Measurements from ENCODE around the gene FGF21. TPM values are rescaled to one million over a fixed set of nuclear protein-coding genes. Genes with fewer than 3 reads are reported as not detected.

The FGF21 gene
- polyA plus RNA-seq, 4 donors: not detected

DNA sequence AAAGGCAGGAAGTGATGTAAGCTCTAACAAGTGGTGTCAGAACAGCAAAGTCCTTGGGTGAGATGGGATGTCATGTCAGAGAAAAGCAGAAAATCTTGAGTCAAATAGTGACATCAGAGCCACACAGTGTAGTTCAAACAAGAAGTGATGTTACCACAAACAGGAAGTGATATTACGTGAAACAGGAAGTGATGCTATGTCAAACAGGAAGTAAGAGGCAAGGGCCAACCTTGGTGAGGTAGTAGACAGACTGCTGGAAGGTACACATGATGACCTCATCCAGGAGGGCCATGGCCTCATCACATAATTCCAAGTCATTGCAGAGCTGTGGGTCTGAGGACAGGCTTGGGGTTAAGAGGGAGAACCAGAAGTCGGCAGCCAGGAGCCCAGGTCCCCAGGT is 28.8 kb upstream of the FGF21 start:
- no peak for DNase-seq (ENCODE audit: low read depth in 4 of 4, low spot score in 3 of 4)

DNA sequence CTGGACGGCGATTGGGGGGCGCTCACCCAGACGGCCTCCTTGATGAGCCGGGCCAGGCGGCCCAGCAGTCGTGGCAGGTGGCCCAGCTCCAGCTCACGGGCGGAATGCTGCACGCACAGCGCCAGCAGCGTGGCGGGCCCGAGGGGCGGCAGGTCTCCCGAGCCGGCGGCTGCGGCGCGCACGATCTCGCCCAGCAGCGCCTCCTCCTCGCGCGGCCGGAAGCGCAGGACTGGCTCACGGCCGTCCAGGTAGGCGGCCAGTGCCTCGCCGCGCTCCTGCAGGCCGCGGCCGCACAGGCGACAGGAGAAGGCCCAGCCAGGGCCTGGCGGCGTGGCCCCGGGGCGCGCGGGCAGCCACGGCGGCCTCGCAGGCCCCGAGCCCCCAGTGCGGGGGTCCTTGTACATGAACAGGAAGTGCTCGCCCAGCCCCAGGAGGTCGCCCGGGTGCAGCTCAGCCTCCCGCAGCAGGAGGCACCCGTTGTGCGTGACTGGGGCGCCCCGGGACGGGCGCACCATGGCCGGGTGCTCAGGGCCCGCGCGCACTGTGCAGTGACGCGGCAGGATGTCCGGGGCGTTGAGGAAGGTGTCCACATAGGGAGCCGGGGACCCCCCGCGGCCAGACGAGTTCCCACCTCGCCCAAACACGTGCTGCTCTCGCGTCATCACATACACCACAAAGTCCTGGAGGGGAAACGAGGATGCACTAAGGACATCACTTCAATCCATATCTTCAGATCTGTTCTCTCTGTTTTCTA is 26.2 kb upstream of the FGF21 start:
- no peak for DNase-seq (ENCODE audit: low read depth in 4 of 4, low spot score in 3 of 4)

DNA sequence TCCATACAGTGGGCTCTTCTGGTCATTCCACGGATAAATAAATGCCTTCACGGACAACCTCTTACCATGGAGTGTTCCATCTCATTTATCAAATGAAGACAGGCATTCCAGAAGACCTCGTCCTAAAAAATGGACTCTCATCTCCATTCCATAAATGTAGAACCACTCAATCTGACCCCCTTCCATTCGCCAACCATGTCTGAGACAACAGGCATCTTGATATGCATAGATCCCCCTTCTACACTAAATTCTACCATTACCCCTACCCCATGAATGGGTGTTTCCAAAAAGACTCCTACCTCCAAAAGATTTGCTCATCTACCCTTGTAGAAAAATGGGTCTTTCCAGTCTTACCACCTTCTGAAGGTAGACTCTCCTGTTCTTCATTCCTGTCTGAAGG is 23.9 kb upstream of the FGF21 start:
- DNase-seq (ENCODE audit: low read depth in 4 of 4, low spot score in 3 of 4): no peak

DNA sequence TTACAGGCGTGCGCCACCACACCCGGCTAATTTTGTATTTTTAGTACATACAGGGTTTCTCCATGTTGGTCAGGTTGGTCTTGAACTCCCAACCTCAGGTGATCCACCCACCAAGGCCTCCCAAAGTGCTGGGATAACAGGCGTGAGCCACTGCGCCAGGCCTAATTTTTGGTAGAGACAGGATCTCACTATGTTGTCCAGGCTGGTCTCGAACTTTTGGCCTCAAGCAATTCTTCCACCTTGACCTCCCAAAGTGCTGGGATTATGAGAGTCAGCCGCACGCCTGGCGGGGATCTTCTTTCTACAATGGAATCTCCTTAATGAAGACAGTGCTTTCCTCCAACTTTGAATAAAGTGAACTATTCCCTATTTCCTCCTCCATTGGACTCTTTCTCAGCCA is 20.7 kb upstream of the FGF21 start:
- DNase-seq (ENCODE audit: low read depth in 4 of 4, low spot score in 3 of 4): no peak

DNA sequence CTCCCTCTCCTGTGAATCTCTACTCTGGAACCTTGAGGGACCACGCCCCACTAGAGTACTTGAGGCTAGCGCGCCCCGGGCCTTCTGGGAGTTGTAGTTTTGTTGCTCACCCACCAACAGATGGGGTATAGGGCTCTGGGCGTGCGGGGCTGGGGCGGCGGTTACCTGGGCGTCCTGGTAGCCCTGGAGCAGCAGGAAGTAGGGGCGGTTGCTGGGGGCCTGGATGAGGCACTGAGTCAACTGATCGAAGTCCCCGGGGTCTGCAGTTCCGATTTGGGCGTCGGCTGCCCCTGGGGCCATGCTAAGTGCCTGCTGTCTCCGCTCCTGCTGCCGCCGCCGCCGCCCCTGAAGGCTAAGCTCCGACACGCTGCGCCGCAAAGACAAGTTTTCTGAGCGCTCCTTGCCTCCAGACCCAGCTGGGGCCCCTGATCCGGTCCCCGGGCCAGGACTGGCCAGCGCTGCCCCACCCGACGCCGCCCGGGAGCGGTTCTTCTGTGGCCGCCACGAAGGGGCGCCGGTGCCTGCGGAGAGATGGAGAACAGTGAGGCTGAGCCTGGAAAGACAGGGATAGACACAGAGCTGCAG is 20.2 kb upstream of the FGF21 start:
- no peak for DNase-seq (ENCODE audit: low read depth in 4 of 4, low spot score in 3 of 4)

DNA sequence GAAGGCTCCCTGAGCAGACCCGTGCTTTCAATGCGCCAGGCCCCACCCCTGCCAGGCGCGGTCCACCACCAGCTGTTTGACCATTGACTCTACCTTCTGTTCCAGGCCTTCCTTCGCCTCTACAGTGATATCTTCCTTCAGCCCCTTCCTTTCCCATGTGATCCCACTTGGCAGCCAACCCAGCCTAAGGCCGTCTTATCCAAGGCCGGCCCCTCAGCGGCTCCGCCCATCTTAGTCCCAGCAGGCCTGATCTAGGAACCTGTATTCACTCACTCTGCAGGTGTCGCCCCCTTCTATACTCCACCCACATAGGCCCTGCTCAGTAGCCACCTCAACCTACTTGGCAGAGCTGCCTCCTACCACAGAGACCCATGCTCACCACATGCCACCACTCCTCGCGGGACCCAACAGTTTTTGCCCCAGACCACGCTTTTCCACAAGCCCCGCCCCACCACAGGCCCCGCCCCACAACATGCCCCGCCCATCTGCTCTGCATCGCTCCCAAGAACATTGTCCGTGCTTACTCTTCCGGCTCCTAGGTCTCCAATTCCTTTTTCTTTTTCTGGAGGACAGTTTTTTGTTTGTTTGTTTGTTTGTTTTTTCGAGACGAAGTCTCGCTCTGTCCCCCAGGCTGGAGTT is 17.8 kb upstream of the FGF21 start:
- DNase-seq (ENCODE audit: low read depth in 4 of 4, low spot score in 3 of 4): no peak

DNA sequence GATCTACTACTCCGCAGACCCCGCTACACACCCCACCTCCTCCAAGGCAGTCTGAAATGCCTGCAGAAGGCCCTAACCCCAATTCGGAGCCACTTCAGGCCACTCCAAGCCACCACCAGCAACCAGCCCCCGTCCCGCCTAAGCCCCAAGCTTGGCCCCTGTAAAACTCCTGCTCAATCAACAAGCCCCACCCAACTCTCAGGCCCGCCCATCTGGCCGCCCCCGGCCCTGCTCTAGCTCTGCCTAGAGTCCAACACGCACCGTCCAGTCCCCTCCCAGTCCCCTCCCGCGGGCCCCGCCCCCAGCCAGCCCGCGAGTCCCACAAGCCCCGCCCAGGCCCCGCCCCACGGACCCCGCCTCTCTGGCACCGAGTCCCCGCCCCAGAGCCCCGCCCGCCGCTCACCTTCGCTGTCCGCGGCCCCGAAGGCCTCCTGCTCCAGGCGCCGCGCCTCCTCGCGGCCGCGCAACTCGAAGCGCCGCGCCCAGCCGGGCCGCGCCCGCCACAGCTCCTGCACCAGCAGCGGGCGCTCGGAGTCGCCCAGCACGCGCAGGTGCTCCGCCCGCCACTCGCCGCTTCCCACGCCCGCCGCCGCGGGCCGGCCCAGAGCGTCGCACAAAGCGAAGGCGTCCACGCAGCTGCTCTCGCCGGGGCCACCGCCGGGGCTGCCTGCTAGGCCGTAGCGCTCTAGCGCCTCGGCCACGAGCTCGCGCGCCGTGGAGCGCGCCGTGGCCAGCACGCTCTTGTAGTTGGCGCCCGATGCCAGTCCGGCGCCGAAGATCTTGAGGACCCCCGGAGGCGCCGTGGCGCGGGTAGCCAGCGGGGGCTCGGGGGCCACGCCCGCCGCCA is 16.5 kb upstream of the FGF21 start:
- peak in 1 of 4 donors; percentile 83 for DNase-seq (ENCODE audit: low read depth in 4 of 4, low spot score in 3 of 4)

DNA sequence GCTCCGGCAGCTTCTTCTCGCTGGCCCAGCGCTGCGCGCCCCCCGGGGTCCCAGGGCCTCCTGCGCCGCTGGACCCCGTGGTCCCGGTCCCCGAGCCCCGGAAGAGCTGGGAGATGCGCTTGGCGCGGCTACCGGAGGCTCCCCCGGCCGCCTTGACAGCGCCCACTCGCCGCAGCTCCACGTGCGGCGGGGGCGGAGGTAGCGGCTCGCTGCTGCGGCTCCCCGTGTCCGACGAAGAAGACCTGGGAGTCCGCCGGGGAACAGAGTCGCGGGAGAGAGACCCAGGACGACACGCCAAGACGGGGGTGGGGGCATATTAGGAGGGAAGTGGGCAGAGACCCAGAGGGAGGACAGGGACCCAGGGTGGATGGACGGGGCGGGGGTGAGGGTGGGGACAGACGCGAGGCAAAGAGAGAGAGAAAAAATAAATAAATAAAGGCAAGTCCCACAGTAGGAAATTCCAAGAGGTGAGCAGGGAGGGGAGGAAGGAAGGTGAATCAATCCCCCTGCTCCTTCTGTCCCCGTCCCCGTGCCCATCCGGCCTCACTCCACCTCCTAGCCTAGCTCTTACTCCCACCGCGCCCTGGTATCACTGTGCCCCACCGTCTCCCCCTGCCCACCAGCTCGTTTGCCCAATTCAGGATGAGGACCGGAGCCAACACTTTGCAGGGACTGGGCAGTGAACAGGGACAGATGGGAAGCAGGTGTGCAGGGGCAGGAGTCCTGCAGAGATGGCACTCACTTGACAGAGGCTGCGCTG is 15.7 kb upstream of the FGF21 start:
- no peak for DNase-seq (ENCODE audit: low read depth in 4 of 4, low spot score in 3 of 4)

DNA sequence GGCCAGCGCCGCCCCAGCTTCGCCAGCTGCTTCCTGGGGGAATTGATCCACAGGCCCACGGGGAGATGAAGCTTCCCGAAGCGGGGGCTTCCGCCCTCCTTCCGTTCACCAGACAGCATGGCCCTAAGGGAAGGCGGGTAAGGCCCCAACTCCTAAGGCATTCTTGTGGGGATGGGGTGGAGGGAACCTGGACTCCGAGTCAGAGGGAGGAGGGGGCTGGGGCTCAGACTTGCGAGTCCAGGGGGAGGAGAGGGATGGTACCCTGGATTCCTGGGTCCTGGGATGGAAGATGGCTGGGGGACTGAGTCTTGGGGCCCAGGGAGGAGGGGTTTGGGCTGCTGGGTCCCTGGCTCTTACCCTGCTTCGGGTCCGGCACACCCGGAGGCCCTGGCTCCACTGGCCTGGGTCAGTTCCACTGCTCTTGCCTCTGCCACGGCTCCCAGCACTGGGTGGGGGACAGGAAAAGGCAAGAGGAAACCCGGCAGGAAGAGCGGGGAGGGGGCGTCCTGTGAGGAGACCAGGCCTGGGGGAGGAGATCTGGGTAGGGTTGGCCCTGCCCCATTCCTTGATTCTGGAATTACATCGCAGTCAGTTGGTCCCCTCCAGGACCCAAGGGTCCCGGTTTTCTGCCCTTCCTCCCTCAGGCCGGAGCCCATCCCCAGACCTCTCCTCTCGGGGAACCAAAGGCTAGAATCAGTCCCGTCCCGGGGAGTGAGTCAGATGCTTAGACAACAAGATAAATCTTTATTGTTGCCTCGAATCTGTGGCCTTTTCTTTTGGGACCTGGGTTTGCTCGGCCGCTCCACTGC is 15.0 kb upstream of the FGF21 start, which contains the start of gene RASIP1:
Gene RASIP1, minus strand, starts transcription at position 447 of the 809 bp plus-strand sequence. Its CDS starts 328 bp downstream, at position 119.
- DNase-seq (ENCODE audit: low read depth in 4 of 4, low spot score in 3 of 4): no peak

DNA sequence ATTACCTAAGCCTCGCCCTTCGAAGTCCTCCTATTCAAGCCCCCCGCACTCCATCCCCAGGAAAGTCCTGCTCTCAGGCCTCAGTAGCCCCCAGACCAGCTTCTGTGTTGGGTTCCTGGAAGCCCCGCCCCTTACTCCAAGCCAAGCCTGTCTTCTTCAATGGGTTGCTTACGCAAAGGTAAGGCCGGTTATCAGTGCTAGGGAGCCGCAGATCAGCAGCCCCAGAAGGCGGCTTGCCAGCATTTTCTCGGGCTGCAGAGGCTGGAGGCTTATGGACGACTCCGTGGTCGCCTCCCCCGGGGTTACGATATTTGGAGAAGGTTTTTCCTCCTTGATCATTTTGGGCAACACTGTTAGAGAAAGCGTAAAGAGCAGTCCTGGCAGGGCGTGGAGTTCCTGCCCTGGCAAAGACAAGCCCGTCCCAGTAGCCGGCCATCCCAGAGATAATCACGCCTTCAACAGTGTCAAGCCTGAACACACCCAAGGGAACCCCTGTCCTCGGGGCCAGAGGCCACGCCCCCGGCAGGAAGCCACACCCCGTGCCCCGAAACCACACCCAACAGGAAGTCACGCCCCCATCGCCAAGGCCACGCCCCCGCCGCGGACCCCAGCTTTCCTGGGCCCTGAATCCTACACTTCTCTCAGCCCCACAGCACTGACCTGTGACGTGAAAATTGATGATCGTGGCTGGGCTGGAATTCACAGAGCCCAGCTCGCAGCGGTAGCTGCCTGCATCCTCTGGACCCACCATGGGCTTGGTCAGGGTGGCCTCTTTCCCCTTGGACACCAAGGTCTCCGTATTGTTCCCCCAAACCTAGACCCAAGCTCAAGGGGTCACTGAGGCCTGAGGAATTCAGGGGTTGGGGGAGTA is 14.0 kb upstream of the FGF21 start:
- DNase-seq (ENCODE audit: low read depth in 4 of 4, low spot score in 3 of 4): no peak

DNA sequence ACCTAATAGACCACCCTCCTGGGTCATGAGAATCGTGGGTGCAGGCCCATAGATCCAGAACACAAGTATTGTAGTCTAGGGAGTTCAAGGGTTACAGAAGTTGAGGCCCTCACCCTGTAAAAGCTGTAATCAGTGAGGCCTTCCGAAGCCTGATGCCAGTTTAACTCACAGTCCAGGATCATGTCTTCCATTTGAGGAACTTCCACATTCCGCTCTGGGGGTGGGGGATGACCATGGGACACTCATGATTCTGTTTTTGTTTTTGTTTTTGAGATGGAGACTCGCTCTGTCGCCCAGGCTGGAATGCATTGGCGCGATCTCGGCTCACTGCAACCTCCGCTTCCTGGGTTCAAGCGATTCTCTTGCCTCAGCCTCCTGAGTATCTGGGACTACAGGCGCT is 13.2 kb upstream of the FGF21 start:
- no peak for DNase-seq (ENCODE audit: low read depth in 4 of 4, low spot score in 3 of 4)

DNA sequence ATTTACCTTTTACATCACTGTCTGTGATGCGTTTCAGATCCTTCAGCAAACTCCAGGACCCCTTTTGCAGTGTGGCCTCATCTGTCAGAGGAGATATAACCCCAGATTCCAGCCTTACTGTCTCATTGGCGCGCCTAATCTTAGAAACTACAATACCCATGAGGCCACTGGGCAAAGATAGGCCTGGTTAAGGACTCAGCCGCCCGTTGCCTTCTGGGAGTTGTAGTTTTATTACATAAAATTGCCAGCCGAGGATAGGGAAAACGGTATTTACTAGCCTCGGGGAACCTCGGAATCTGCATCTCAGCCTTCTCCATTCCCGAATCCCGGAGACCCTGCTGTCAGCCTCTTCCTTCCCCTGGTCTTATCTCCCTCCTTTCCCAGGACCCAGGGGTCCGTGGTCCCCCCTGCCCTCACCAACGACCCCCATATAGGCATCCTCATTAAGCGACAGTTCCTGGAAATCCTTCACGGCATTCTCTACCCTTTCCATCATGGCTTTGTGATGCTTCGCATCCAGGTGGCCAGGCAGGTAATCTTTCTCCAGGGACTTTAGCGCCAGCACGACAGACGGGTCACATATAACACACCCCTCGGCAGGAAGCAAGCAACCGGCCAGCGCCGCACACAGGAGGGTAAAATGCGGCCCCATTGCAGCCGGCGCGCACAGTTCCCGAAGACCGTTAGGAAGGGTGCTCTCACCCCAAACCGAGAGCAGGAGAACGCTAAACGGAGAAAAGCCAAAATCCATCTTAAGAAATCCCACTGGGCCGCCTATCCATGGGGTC is 9.9 kb upstream of the FGF21 start:
- DNase-seq (ENCODE audit: low read depth in 4 of 4, low spot score in 3 of 4): no peak

DNA sequence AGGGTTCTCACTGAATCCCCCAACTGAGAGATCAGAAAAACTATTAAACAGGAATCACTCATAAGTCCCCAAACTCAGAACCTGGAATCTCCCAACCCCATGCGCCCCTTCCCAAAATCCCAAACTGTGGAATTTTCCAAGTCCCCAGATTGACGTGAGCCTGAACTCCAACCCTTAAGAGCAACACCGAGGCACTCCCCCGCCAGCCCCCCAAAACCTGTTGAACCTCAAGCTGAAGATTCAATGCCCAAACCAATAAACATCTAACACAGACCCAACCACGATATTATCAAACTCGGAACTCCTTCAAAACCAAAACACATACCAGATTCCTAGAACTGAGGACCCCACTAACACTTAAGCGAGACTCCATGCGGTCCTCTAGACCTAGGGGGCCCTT is 9.2 kb upstream of the FGF21 start:
- DNase-seq (ENCODE audit: low read depth in 4 of 4, low spot score in 3 of 4): no peak

DNA sequence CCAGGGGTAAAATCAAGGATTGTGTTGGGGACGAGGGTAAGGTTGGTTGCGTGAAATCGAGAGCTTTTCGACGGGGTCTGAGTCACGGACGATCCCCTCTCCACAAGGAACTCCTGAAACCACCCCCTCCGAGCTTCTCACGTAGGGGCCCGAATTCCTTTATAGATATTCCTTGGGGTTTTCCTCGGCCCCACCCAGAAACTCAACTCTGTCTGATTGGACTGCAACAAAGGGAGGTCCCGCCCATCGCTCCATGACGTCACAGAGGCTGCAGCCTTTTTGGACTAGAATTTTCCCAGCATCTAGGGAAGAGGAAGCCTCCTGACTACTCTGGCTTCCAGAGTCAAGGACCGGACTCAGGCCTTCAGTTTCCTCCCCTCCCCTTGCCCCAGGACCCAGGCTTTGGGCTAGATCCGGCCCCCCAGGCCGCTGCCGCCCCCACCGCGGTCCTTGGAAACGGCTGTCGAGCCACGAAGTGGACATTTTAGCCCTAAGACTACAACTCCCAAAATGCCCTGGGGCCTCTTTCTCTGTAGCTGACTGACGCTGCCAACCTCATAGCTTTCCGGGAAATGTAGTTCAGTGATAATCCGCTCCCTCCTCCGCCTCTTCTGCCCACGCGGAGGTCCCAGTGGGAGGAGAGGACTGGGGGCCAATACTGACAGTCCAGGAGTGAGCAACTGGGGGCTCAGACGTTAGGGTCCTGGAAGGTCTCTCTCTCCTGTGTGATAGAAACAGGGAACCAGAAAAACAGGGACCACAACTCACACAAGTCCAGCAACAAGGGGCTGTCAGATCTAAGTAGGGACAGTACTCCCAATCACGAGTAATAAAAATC is 8.4 kb upstream of the FGF21 start, which contains the start of gene IZUMO1:
Gene IZUMO1, minus strand, starts transcription at position 172 of the 838 bp plus-strand sequence. CDS start 1,050 bp downstream, outside the sequence.
- peak in 3 of 4 donors; percentile 68 to 84 (median 81) for DNase-seq (ENCODE audit: low read depth in 4 of 4, low spot score in 3 of 4)

DNA sequence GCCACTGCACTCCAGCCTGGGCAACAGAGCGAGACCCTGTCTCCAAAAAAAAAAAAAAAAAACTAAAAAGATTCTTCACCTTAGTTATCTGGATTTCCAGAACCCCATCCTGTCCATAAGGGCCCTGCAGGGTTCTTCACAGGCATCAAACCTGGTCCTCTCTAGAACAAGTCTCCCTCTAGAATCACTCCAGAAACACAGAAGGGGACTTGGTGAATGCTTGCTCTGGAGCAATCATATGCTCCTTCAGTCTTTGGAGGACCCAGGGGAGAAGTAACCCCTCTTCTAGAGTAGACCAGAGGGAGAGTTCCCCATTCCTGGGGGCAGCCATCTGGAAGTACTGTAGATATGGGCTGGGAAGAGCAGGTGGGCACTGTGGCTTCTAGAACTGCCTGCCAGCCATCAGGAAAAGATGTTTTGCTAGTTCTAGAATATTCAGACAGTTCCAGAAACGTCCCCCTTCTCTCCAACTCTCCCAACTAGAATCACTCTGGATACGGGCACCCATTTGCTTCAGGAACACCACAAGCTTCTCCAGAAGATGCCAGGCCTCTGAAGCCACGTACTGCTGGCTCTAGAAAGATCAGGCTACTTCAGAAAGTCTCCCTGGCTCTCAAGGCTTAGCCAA is 5.6 kb upstream of the FGF21 start:
- no peak for DNase-seq (ENCODE audit: low read depth in 4 of 4, low spot score in 3 of 4)

DNA sequence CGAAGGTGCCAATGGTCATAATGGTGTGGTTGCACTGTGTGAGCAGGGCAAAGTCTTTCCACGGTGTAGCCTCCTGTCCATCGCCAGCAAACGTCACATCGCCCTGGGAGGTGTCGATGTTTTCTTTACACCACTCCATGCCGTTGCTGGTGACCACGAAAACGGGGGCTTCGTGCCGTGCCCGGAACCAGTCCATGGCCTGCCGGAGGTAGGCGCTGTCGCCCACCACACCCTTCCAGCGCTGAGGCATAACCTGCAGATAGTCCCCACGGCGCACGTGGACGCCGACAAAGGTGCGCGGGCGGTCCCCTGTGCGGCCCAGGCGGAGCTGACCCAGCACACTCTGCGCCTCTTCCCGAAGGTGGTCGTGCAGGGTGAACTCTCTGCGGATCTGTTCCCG is 5.0 kb upstream of the FGF21 start:
- no peak for DNase-seq (ENCODE audit: low read depth in 4 of 4, low spot score in 3 of 4)

Measured in left renal pelvis (tissue), 4 donors.